ENCODE results near the gene MED25.

- no peak for TF ChIP-seq POLR2AphosphoS5 (IDR thresholded peaks at IDR 0.05)
- no peak for TF ChIP-seq CTCF (IDR thresholded peaks at IDR 0.05)
- no peak for TF ChIP-seq POLR2A (IDR thresholded peaks at IDR 0.05)
Observed at GRCh38 chr19:49870309-49870901, 52.3 kb downstream of the MED25 start.
